ENCODE results near the gene PLPP2.

Gene PLPP2

GRCh38 chr19:292951-293350 lies 1.7 kb upstream of the PLPP2 start:
- Histone ChIP-seq H3K36me3 (ENCODE audit: low read length) (no peaks in the 10 kb centered on the region), H3K9me2 (replicated peaks; ENCODE audit: insufficient read depth, low read length) (no peaks in the 10 kb centered on the region), H3K4me3 (ENCODE audit: insufficient read depth, low read length, poor library complexity, severe bottlenecking) (no peak overlapping the region), H3K27me3 (ENCODE audit: low read length) (no peaks in the 10 kb centered on the region), H2AFZ (ENCODE audit: low read depth, low read length, severe bottlenecking) (no peak overlapping the region), H4K20me1 (ENCODE audit: low read depth, low read length) (no peaks in the 10 kb centered on the region; the same call in 1 of the 2 replicates), H3K27ac (ENCODE audit: low read depth, low read length) (no peak overlapping the region), H3K79me2 (ENCODE audit: insufficient read depth, low read length) (no peaks in the 10 kb centered on the region), H3K9me3 (ENCODE audit: insufficient read depth, low read length) (no peaks in the 10 kb centered on the region), H3K4me2 (ENCODE audit: low read depth, low read length, poor library complexity, severe bottlenecking) (no peak overlapping the region), H3F3A (ENCODE audit: insufficient read depth) (no peaks in the 10 kb centered on the region), H3K9ac (ENCODE audit: low read length) (no peak overlapping the region)
- no peak for TF ChIP-seq EZH2phosphoT487 (conservative IDR thresholded peaks at IDR 0.05; ENCODE audit: low read length)
- TF ChIP-seq CTCF (IDR thresholded peaks at IDR 0.05; ENCODE audit: insufficient read depth, low read length, poor library complexity, severe bottlenecking): no peak

GRCh38 chr19:292281-292884 lies 1.2 kb upstream of the PLPP2 start:
- no peaks in the 10 kb centered on the region for H3K79me2 ChIP-seq (ENCODE audit: insufficient read depth, low read length)
- H3K9ac ChIP-seq (ENCODE audit: low read length): no peak overlapping the region
- H3K36me3 ChIP-seq (ENCODE audit: low read length): no peaks in the 10 kb centered on the region
- no peaks in the 10 kb centered on the region for H3F3A ChIP-seq (ENCODE audit: insufficient read depth)
- no peak overlapping the region for H2AFZ ChIP-seq (ENCODE audit: low read depth, low read length, severe bottlenecking)
- H3K27ac ChIP-seq (ENCODE audit: low read depth, low read length): no peak overlapping the region
- H3K9me3 ChIP-seq (ENCODE audit: insufficient read depth, low read length): no peaks in the 10 kb centered on the region
- H3K4me3 ChIP-seq (ENCODE audit: insufficient read depth, low read length, poor library complexity, severe bottlenecking): no peak overlapping the region
- H3K27me3 ChIP-seq (ENCODE audit: low read length): no peaks in the 10 kb centered on the region
- H3K4me2 ChIP-seq (ENCODE audit: low read depth, low read length, poor library complexity, severe bottlenecking): no peak overlapping the region
- H3K9me2 ChIP-seq (replicated peaks; ENCODE audit: insufficient read depth, low read length): no peaks in the 10 kb centered on the region
- no peak for TF ChIP-seq CTCF (IDR thresholded peaks at IDR 0.05; ENCODE audit: insufficient read depth, low read length, poor library complexity, severe bottlenecking)
- TF ChIP-seq EZH2phosphoT487 (conservative IDR thresholded peaks at IDR 0.05; ENCODE audit: low read length): no peak
- no peaks in the 10 kb centered on the region; the same call in 1 of the 2 replicates for H4K20me1 ChIP-seq (ENCODE audit: low read depth, low read length)

DNA sequence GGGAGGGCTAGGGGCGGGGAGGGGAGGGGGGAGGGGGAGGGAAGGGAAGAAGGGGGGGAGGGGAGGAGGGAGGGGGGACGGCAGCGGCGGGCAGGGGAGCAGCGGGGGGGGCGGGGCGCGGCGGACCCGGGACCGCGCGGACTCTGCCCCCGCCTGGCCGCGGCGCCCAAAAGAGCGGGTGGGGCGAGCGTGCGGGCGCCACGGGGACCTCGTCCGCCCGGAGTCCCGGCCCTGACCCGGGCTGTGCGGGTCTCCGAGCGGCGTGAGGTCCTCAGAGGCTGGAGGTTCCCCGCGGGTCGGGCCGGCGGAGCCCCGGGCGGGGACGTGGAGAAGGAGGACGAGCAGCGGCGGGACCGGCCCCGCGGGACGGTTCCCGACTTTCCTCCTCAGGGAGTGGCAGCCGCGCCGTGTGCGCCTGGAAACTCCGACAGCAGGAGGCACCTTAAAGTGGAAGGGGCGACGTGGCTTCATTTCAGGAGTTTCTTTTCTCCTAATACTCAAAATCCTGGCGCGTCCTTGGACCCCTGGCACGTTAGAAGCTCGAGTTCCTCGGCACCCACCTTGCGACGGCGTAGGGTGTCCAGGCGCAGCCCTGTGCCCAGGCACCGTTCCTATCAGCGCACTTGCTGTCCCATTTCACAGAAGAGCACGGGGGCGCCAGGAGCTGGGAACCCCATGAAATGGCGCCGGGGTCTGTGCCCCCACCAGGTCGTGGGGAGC lies 518 bp upstream of the PLPP2 start:
- Histone ChIP-seq H3K36me3 (ENCODE audit: low read length) (no peaks in the 10 kb centered on the region), H3K9me3 (ENCODE audit: insufficient read depth, low read length) (no peaks in the 10 kb centered on the region), H3K27ac (ENCODE audit: low read depth, low read length) (no peak overlapping the region), H3K9me2 (replicated peaks; ENCODE audit: insufficient read depth, low read length) (no peaks in the 10 kb centered on the region), H3K27me3 (ENCODE audit: low read length) (no peaks in the 10 kb centered on the region), H3K9ac (ENCODE audit: low read length) (no peak overlapping the region), H3F3A (ENCODE audit: insufficient read depth) (no peaks in the 10 kb centered on the region), H4K20me1 (ENCODE audit: low read depth, low read length) (no peaks in the 10 kb centered on the region; the same call in 1 of the 2 replicates), H3K79me2 (ENCODE audit: insufficient read depth, low read length) (no peaks in the 10 kb centered on the region), H3K4me2 (ENCODE audit: low read depth, low read length, poor library complexity, severe bottlenecking) (no peak overlapping the region), H2AFZ (ENCODE audit: low read depth, low read length, severe bottlenecking) (no peak overlapping the region), H3K4me3 (ENCODE audit: insufficient read depth, low read length, poor library complexity, severe bottlenecking) (no peak overlapping the region)
- TF ChIP-seq CTCF (IDR thresholded peaks at IDR 0.05; ENCODE audit: insufficient read depth, low read length, poor library complexity, severe bottlenecking) (no peak), EZH2phosphoT487 (conservative IDR thresholded peaks at IDR 0.05; ENCODE audit: low read length) (no peak)

Measured in SU-DHL-6 (cell line).